PFSK-1 (cell line): ENCODE results near the gene ALOX15B.

Experiments used
- POLR2AphosphoS5 ChIP-seq: IDR thresholded peaks from 2 replicates; pipeline ENCODE4 v1.6.1; 2012; ENCODE audit warnings: low read depth, mild to moderate bottlenecking, control low read depth, low read length, moderate library complexity
- REST ChIP-seq, 2 experiments: IDR thresholded peaks; 2 replicates each; pipeline versions ENCODE4 v1.6.1 to v1.8.0; 2011 to 2012; ENCODE audit warnings: low read depth in 2 of 2, low read length in 2 of 2, control low read depth in 1 of 2, inconsistent platforms in 1 of 2, mild to moderate bottlenecking in 1 of 2, moderate library complexity in 1 of 2; ENCODE audit not compliant: insufficient read depth in 1 of 2

- no peak for TF ChIP-seq REST (IDR thresholded peaks at IDR 0.05; ENCODE audit: insufficient read depth in 1 of 2, low read depth in 2 of 2, low read length in 2 of 2)
- TF ChIP-seq POLR2AphosphoS5 = no peak
Measured at GRCh38 chr17:8014558-8014850, 24.4 kb upstream of the ALOX15B start.
